HepG2 (cell line): Measurements from ENCODE around the gene TLK1. TPM values are rescaled to one million over a fixed set of nuclear protein-coding genes. Genes with fewer than 3 reads are reported as not detected.

Source experiments
- ETV6 ChIP-seq: sonication (generic); formaldehyde crosslinking; conservative IDR thresholded peaks from 2 replicates; pipeline ENCODE4 v1.4.0; 2020; ENCODE audit warnings: missing genetic modification reagents
- HMG20A ChIP-seq: IDR thresholded peaks from 2 replicates; pipeline ENCODE4 v1.6.1; 2016; ENCODE audit warnings: borderline replicate concordance
- KMT2A ChIP-seq: sonication (generic); formaldehyde crosslinking; IDR thresholded peaks from 2 replicates; pipeline ENCODE4 v1.4.0; 2020; ENCODE audit warnings: missing genetic modification reagents
- MAFG ChIP-seq: sonication (generic); formaldehyde crosslinking; IDR thresholded peaks from 2 replicates; pipeline ENCODE4 v1.5.1; 2020; ENCODE audit warnings: mild to moderate bottlenecking, missing genetic modification reagents
- MATR3 ChIP-seq: sonication (generic); formaldehyde crosslinking; IDR thresholded peaks from 2 replicates; pipeline ENCODE4 v1.4.0; 2020; ENCODE audit warnings: missing genetic modification reagents
- NR2F6 ChIP-seq, 2 experiments: IDR thresholded peaks; 2 replicates each; pipeline ENCODE4 v1.6.1; 2016; ENCODE audit warnings: antibody characterized with exemption in 1 of 2, mild to moderate bottlenecking in 1 of 2
- RXRB ChIP-seq: IDR thresholded peaks from 2 replicates; pipeline ENCODE4 v1.6.1; 2016; ENCODE audit warnings: borderline replicate concordance, missing genetic modification reagents, missing compliant biosample characterization
- SETDB1 ChIP-seq: sonication (generic); formaldehyde crosslinking; IDR thresholded peaks from 2 replicates; pipeline ENCODE4 v1.5.1; 2020; ENCODE audit warnings: missing genetic modification reagents, mild to moderate bottlenecking, borderline replicate concordance
- SIN3A ChIP-seq: IDR thresholded peaks from 2 replicates; pipeline ENCODE4 v1.6.1; 2011; ENCODE audit warnings: low read depth, mild to moderate bottlenecking, control low read depth, low read length, borderline replicate concordance
- SRF ChIP-seq: IDR thresholded peaks from 2 replicates; pipeline ENCODE4 v1.6.1; 2011; ENCODE audit warnings: mild to moderate bottlenecking, low read depth, low read length, moderate library complexity
- U2AF2 ChIP-seq: fragments of 200-400 bp; formaldehyde crosslinking; IDR thresholded peaks from 2 replicates; pipeline ENCODE4 v1.6.1; 2017; ENCODE audit warnings: low read depth, mild to moderate bottlenecking, low read length
- ZNF143 ChIP-seq: sonication (generic); formaldehyde crosslinking; IDR thresholded peaks from 2 replicates; pipeline ENCODE4 v1.4.0; 2020; ENCODE audit warnings: missing genetic modification reagents
- ZNF747 ChIP-seq: sonication (generic); formaldehyde crosslinking; IDR thresholded peaks from 2 replicates; pipeline ENCODE4 v1.8.1; 2023; ENCODE audit warnings: missing genetic modification reagents, mild to moderate bottlenecking, borderline replicate concordance
- ZSCAN31 ChIP-seq: sonication (generic); formaldehyde crosslinking; IDR thresholded peaks from 2 replicates; pipeline ENCODE4 v1.5.0; 2020; ENCODE audit warnings: low read depth, mild to moderate bottlenecking, missing genetic modification reagents
- polyA plus RNA-seq, 8 experiments: library from polyadenylated mRNA; depleted of rRNA in 3 of 8; stranded (reverse) in 7 of 8; unstranded in 1 of 8; fragments of >200 nt; fragmentation: Illumina TruSeq in 4 of 8; extraction: Trizol in 4 of 8; gene quantifications; 2 replicates each; pipeline versions ENCODE4 v1.2.1 to v1.2.3, GENCODE V29; 2011 to 2016; ENCODE audit warnings: low read depth in 4 of 8, missing spikeins in 1 of 8, mixed read lengths in 1 of 8; ENCODE audit not compliant: insufficient read depth in 1 of 8
- total RNA-seq, 5 experiments: library from RNA; depleted of rRNA; stranded (reverse); fragments of >200 nt; fragmentation: Illumina TruSeq; extraction: Trizol; gene quantifications; 2 replicates each; pipeline ENCODE4 v1.2.3, GENCODE V29; 2016; ENCODE audit warnings: low read depth in 1 of 5
- TF ChIP-seq, protein P1 (sequence below): sonication (generic); formaldehyde crosslinking; IDR thresholded peaks from 2 replicates; pipeline ENCODE4 v1.5.0; 2020; ENCODE audit warnings: mild to moderate bottlenecking, missing genetic modification reagents
- TF ChIP-seq, protein P2 (sequence below): sonication (generic); formaldehyde crosslinking; IDR thresholded peaks from 2 replicates; pipeline ENCODE4 v1.5.1; 2020; ENCODE audit warnings: mild to moderate bottlenecking, missing genetic modification reagents
- TF ChIP-seq, protein P3 (sequence below): fragments of 450-650 bp; IDR thresholded peaks from 2 replicates; pipeline ENCODE4 v1.6.1; 2017; ENCODE audit warnings: mild to moderate bottlenecking
- TF ChIP-seq, protein P4 (sequence below): sonication (generic); formaldehyde crosslinking; conservative IDR thresholded peaks from 2 replicates; pipeline ENCODE4 v1.5.0; 2020; ENCODE audit warnings: missing genetic modification reagents
- TF ChIP-seq, protein P5 (sequence below): sonication (generic); formaldehyde crosslinking; IDR thresholded peaks from 2 replicates; pipeline ENCODE4 v1.8.0; 2022; ENCODE audit warnings: mild to moderate bottlenecking, missing genetic modification reagents

TLK1 gene
- total and polyA plus RNA-seq, 2 of the 13 experiments (the other 11 are each of a cell fraction or from before 2014, with no cell fraction given), result 16.8 to 28.7 TPM

DNA sequence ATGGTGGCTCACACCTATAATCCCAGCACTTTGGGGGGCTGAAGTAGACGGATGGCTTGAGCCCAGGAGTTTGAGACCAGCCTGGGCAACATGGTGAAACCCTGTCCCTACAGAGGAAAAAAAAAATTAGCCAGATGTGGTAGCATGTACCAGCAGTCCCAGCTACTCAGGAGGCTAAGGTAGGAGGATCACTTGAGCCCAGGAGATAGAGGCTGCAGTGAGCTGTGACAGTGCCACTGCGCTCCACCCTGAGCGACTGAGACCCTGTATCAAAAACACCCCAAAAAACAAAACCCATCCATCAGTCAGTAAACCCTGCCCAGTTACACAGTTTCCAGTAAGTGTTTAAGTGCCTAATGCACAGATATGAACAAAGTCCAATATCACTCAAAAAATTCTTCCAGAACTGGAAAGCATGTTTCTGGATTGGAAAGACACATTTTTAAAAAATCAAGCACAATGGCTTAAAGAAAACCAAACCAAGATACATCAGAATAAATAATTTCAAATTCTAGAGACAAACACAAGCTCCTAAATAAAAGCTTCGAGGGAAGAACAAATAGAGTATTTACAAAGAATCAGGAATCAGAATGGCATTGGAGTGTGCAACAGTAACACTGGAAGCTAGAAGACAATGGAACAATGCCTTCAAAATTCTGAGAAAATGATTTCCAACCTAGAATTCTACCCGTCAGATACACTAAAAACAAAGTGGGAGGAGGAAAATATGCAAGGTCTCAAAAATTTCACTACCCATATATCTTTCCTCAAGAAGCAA, 72.4 kb downstream of the TLK1 start (continued):
- TF ChIP-seq, protein P1, sequence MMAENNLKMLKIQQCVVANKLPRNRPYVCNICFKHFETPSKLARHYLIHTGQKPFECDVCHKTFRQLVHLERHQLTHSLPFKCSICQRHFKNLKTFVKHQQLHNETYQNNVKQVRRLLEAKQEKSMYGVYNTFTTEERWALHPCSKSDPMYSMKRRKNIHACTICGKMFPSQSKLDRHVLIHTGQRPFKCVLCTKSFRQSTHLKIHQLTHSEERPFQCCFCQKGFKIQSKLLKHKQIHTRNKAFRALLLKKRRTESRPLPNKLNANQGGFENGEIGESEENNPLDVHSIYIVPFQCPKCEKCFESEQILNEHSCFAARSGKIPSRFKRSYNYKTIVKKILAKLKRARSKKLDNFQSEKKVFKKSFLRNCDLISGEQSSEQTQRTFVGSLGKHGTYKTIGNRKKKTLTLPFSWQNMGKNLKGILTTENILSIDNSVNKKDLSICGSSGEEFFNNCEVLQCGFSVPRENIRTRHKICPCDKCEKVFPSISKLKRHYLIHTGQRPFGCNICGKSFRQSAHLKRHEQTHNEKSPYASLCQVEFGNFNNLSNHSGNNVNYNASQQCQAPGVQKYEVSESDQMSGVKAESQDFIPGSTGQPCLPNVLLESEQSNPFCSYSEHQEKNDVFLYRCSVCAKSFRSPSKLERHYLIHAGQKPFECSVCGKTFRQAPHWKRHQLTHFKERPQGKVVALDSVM, result peak; percentile 96
- TF ChIP-seq RXRB (no peak), ZSCAN31 (CRISPR knock-in tag) (no peak), MAFG (CRISPR knock-in tag) (no peak), ZNF747 (no peak), U2AF2 (no peak), MATR3 (CRISPR knock-in tag) (no peak), SETDB1 (CRISPR knock-in tag) (no peak), ZNF143 (CRISPR knock-in tag) (no peak), HMG20A (CRISPR knock-in tag) (no peak), NR2F6 (IDR thresholded peaks at IDR 0.05) (no peak), NR2F6 (CRISPR knock-in tag; IDR thresholded peaks at IDR 0.05) (no peak), ETV6 (no peak), SIN3A (no peak), KMT2A (CRISPR knock-in tag) (no peak), SRF (no peak)
- TF ChIP-seq, protein P2, sequence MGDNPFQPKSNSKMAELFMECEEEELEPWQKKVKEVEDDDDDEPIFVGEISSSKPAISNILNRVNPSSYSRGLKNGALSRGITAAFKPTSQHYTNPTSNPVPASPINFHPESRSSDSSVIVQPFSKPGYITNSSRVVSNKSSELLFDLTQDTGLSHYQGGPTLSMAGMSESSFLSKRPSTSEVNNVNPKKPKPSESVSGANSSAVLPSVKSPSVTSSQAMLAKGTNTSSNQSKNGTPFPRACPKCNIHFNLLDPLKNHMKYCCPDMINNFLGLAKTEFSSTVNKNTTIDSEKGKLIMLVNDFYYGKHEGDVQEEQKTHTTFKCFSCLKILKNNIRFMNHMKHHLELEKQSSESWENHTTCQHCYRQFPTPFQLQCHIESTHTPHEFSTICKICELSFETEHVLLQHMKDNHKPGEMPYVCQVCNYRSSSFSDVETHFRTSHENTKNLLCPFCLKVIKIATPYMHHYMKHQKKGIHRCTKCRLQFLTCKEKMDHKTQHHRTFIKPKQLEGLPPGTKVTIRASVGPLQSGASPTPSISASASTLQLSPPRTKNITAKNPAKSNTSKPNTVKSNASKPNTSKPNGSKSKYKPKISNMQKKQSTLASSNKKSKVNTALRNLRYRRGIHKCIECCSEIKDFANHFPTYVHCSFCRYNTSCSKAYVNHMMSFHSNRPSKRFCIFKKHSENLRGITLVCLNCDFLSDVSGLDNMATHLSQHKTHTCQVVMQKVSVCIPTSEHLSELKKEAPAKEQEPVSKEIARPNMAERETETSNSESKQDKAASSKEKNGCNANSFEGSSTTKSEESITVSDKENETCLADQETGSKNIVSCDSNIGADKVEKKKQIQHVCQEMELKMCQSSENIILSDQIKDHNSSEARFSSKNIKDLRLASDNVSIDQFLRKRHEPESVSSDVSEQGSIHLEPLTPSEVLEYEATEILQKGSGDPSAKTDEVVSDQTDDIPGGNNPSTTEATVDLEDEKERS, result 0 out of 2 replicates have a peak, but pooled peaks have one; percentile 57
- TF ChIP-seq, protein P3, sequence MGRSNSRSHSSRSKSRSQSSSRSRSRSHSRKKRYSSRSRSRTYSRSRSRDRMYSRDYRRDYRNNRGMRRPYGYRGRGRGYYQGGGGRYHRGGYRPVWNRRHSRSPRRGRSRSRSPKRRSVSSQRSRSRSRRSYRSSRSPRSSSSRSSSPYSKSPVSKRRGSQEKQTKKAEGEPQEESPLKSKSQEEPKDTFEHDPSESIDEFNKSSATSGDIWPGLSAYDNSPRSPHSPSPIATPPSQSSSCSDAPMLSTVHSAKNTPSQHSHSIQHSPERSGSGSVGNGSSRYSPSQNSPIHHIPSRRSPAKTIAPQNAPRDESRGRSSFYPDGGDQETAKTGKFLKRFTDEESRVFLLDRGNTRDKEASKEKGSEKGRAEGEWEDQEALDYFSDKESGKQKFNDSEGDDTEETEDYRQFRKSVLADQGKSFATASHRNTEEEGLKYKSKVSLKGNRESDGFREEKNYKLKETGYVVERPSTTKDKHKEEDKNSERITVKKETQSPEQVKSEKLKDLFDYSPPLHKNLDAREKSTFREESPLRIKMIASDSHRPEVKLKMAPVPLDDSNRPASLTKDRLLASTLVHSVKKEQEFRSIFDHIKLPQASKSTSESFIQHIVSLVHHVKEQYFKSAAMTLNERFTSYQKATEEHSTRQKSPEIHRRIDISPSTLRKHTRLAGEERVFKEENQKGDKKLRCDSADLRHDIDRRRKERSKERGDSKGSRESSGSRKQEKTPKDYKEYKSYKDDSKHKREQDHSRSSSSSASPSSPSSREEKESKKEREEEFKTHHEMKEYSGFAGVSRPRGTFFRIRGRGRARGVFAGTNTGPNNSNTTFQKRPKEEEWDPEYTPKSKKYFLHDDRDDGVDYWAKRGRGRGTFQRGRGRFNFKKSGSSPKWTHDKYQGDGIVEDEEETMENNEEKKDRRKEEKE, result no peak
- TF ChIP-seq, protein P4, sequence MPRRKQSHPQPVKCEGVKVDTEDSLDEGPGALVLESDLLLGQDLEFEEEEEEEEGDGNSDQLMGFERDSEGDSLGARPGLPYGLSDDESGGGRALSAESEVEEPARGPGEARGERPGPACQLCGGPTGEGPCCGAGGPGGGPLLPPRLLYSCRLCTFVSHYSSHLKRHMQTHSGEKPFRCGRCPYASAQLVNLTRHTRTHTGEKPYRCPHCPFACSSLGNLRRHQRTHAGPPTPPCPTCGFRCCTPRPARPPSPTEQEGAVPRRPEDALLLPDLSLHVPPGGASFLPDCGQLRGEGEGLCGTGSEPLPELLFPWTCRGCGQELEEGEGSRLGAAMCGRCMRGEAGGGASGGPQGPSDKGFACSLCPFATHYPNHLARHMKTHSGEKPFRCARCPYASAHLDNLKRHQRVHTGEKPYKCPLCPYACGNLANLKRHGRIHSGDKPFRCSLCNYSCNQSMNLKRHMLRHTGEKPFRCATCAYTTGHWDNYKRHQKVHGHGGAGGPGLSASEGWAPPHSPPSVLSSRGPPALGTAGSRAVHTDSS (CRISPR knock-in tag), result no peak
- TF ChIP-seq, protein P5, sequence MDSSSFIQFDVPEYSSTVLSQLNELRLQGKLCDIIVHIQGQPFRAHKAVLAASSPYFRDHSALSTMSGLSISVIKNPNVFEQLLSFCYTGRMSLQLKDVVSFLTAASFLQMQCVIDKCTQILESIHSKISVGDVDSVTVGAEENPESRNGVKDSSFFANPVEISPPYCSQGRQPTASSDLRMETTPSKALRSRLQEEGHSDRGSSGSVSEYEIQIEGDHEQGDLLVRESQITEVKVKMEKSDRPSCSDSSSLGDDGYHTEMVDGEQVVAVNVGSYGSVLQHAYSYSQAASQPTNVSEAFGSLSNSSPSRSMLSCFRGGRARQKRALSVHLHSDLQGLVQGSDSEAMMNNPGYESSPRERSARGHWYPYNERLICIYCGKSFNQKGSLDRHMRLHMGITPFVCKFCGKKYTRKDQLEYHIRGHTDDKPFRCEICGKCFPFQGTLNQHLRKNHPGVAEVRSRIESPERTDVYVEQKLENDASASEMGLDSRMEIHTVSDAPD (CRISPR knock-in tag), result no peak
